ENCODE measurements around the gene GNAO1. TPM values are rescaled to one million over a fixed set of nuclear protein-coding genes. Genes with fewer than 3 reads are reported as not detected.
A peak's percentile ranks its signal among the peaks of the same experiment; 100 is the strongest.

The GNAO1 gene
- total and polyA plus RNA-seq, 2 of the 13 experiments (the other 11 are each of a cell fraction or from before 2014, with no cell fraction given) = not detected

DNA sequence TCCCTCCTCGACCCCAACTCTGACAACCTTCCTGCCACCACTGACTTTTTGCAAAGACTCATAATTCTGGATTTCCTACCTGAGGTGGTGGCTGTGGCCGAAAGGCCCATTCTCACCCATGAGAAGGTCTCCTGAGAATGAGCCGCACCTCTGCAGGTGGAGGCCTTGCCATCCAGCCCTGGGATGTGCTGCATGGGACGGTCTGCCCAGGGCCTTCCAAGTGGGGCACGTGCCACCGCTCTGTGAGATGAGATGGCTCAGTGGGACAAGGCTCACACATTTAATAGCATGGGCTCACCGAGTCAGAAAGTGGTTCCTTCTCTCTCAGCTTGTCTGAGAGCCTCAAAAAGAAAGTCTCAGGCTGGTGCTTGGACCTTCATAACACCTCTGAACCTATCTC is 121.3 kb downstream of the GNAO1 start (continued):
- TF ChIP-seq, protein P1, sequence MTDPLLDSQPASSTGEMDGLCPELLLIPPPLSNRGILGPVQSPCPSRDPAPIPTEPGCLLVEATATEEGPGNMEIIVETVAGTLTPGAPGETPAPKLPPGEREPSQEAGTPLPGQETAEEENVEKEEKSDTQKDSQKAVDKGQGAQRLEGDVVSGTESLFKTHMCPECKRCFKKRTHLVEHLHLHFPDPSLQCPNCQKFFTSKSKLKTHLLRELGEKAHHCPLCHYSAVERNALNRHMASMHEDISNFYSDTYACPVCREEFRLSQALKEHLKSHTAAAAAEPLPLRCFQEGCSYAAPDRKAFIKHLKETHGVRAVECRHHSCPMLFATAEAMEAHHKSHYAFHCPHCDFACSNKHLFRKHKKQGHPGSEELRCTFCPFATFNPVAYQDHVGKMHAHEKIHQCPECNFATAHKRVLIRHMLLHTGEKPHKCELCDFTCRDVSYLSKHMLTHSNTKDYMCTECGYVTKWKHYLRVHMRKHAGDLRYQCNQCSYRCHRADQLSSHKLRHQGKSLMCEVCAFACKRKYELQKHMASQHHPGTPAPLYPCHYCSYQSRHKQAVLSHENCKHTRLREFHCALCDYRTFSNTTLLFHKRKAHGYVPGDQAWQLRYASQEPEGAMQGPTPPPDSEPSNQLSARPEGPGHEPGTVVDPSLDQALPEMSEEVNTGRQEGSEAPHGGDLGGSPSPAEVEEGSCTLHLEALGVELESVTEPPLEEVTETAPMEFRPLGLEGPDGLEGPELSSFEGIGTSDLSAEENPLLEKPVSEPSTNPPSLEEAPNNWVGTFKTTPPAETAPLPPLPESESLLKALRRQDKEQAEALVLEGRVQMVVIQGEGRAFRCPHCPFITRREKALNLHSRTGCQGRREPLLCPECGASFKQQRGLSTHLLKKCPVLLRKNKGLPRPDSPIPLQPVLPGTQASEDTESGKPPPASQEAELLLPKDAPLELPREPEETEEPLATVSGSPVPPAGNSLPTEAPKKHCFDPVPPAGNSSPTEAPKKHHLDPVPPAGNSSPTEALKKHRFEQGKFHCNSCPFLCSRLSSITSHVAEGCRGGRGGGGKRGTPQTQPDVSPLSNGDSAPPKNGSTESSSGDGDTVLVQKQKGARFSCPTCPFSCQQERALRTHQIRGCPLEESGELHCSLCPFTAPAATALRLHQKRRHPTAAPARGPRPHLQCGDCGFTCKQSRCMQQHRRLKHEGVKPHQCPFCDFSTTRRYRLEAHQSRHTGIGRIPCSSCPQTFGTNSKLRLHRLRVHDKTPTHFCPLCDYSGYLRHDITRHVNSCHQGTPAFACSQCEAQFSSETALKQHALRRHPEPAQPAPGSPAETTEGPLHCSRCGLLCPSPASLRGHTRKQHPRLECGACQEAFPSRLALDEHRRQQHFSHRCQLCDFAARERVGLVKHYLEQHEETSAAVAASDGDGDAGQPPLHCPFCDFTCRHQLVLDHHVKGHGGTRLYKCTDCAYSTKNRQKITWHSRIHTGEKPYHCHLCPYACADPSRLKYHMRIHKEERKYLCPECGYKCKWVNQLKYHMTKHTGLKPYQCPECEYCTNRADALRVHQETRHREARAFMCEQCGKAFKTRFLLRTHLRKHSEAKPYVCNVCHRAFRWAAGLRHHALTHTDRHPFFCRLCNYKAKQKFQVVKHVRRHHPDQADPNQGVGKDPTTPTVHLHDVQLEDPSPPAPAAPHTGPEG (CRISPR knock-in tag; IDR thresholded peaks at IDR 0.05) = no peak
- no peak for TF ChIP-seq ZNF274 (CRISPR knock-in tag; IDR thresholded peaks at IDR 0.05)

DNA sequence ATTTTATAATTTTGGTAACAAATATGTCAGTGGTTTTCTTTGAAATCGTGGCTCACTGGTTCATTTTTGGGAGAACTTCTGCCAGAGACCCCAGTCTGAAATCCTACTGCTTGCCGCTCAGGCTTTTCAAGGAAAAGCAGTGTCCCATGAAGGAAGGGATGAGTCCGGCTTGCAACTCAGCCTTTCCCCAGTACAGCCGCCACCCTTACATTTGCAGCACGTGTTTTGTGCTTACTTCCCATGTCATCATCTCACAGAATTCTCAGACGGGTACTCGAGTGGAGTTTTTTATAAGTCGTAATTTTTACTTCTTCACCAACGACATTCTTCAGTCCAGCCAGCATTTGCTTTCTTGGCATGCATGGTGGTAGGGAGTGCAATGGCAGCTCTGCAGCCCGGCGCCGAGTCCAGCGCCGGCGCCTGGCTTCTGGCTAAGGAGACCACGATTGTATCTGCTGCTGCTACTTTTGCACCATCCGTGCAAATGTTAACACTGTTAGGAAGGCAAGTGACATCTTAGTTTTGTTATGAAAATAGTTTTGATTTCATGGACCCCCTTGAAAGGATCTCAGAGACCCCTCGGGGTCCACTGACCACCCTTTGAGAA is 123.1 kb downstream of the GNAO1 start:
- Histone ChIP-seq H3K4me3 (replicated peaks in 1 of 3; ENCODE audit: insufficient read depth in 1 of 3, low read depth in 2 of 3, low read length in 3 of 3) (no peak overlapping the region), H3K4me2 (ENCODE audit: low read depth, low read length) (no peak overlapping the region), H3K4me1 (ENCODE audit: insufficient read depth, low read length) (no peaks in the 10 kb centered on the region), H3K36me3 (replicated peaks in 1 of 2; ENCODE audit: control insufficient read depth in 1 of 2, insufficient read depth in 2 of 2, low read length in 2 of 2) (no peaks in the 10 kb centered on the region), H3K9me3 (ENCODE audit: low read length) (no peaks in the 10 kb centered on the region), H3K27ac (ENCODE audit: extremely low read length, insufficient read depth, low read length) (no peak overlapping the region), H2AFZ (ENCODE audit: low read length) (no peak overlapping the region), H3K79me2 (ENCODE audit: insufficient read depth, low read length) (no peaks in the 10 kb centered on the region), H3K9ac (ENCODE audit: insufficient read depth, low read depth, low read length) (no peak overlapping the region), H3K27me3 (ENCODE audit: control insufficient read depth in 1 of 2, insufficient read depth in 2 of 2, low read length in 2 of 2) (peaks cover 0 to 33% of the 10 kb centered on the region in 2 experiments), H4K20me1 (ENCODE audit: insufficient read depth, low read length) (no peaks in the 10 kb centered on the region)
- ATAC-seq (no peak), FAIRE-seq (no peak), DNase-seq (ENCODE audit: low spot score) (no peak)
- TF ChIP-seq, protein P2, sequence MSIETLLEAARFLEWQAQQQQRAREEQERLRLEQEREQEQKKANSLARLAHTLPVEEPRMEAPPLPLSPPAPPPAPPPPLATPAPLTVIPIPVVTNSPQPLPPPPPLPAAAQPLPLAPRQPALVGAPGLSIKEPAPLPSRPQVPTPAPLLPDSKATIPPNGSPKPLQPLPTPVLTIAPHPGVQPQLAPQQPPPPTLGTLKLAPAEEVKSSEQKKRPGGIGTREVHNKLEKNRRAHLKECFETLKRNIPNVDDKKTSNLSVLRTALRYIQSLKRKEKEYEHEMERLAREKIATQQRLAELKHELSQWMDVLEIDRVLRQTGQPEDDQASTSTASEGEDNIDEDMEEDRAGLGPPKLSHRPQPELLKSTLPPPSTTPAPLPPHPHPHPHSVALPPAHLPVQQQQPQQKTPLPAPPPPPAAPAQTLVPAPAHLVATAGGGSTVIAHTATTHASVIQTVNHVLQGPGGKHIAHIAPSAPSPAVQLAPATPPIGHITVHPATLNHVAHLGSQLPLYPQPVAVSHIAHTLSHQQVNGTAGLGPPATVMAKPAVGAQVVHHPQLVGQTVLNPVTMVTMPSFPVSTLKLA (IDR thresholded peaks at IDR 0.05) = 0 out of 2 replicates have a peak, but pooled peaks have one; percentile 16
- TF ChIP-seq RBFOX2 (IDR thresholded peaks at IDR 0.05; ENCODE audit: low read depth, low read length) = no peak
- in situ Hi-C loops (cut with HindIII; ENCODE audit: extremely low pct_ligation_motif_present, low pct_unique_long_range_greater_than_20kb) (loop anchor here (5.0 to 25.0 kb wide), 2 partner anchors 367 to 852 kb away; no protein-coding TSS in a partner anchor), intact Hi-C loops (cut with micrococcal nuclease; ENCODE audit: unreplicated experiment) (no loop called here)
- WGBS (ENCODE audit: low lambda C conversion rate) = 28% methylated on average over 18 of the region's 18 CpGs
- CTCF ChIA-PET (ENCODE audit: low intra/inter-chr PET ratio, low total read pairs) = no interaction called here
- POLR2A ChIA-PET = no interaction called here
- BruUV-seq (replicated peaks) = no TSS peak

All from HepG2 (cell line).